CD4-positive, alpha-beta memory T cell (primary cell): Measurements from ENCODE around the gene TMBIM1. TPM values are rescaled to one million over a fixed set of nuclear protein-coding genes. Genes with fewer than 3 reads are reported as not detected.

Experiments used
- CTCF ChIA-PET: fragments of 350-600 bp; sonication (Branson Sonifier 250); formaldehyde crosslinking; loops from one replicate; lab custom pipeline; 2021; ENCODE audit warnings: inconsistent platforms; ENCODE audit not compliant: partially characterized antibody; lab: Charles Lee
- POLR2A ChIA-PET: fragments of 350-600 bp; sonication (Branson Sonifier 250); formaldehyde crosslinking; loops from one replicate; lab custom pipeline; 2021; ENCODE audit not compliant: partially characterized antibody; lab: Charles Lee
- DNase-seq, 5 donors: peaks; one replicate each; pipeline versions ENCODE4 v3.0.0 to v3.0.0-alpha.2; 2020 to 2022; ENCODE audit warnings: mixed read lengths in 1 of 5
- H3K27ac ChIP-seq: one replicate; pipeline ENCODE4 v1.7.0; 2013; ENCODE audit warnings: low read depth, low read length
- H3K27me3 ChIP-seq: 2 replicates; pipeline ENCODE4 v1.7.0; 2013; ENCODE audit warnings: mild to moderate bottlenecking, low read length, moderate library complexity; ENCODE audit not compliant: insufficient read depth
- H3K36me3 ChIP-seq: 2 replicates; pipeline ENCODE4 v1.7.0; 2013; ENCODE audit warnings: mild to moderate bottlenecking, low read length, moderate library complexity; ENCODE audit not compliant: insufficient read depth
- H3K4me1 ChIP-seq: 2 replicates; pipeline ENCODE4 v1.7.0; 2013; ENCODE audit warnings: mild to moderate bottlenecking, low read length, moderate library complexity; ENCODE audit not compliant: insufficient read depth
- H3K4me3 ChIP-seq, 2 donors: one replicate each; pipeline ENCODE4 v1.7.0; 2013; ENCODE audit warnings: low read length in 2 of 2, mild to moderate bottlenecking in 1 of 2
- H3K9me3 ChIP-seq, 2 donors: one replicate each; pipeline ENCODE4 v1.7.0; 2013; ENCODE audit warnings: low read length in 2 of 2, control low read depth in 1 of 2; ENCODE audit not compliant: control insufficient read depth in 1 of 2
- H3K27ac Mint-ChIP-seq, 7 donors: one replicate each; pipeline ENCODE4 v1.8.0; 2020 to 2021; ENCODE audit warnings: mixed read lengths in 7 of 7, mild to moderate bottlenecking in 6 of 7, inconsistent platforms in 3 of 7, moderate library complexity in 3 of 7
- H3K27me3 Mint-ChIP-seq, 2 donors: one replicate each; pipeline ENCODE4 v1.8.0; 2020 to 2021; ENCODE audit warnings: mixed read lengths in 2 of 2
- H3K36me3 Mint-ChIP-seq, 2 donors: one replicate each; pipeline ENCODE4 v1.8.0; 2020 to 2021; ENCODE audit warnings: mixed read lengths in 2 of 2, inconsistent platforms in 1 of 2, mild to moderate bottlenecking in 1 of 2
- H3K4me1 Mint-ChIP-seq, 4 donors: one replicate each; pipeline ENCODE4 v1.8.0; 2020 to 2021; ENCODE audit warnings: mixed read lengths in 4 of 4, mild to moderate bottlenecking in 1 of 4
- H3K4me3 Mint-ChIP-seq, 8 donors: one replicate each; pipeline ENCODE4 v1.8.0; 2020 to 2021; ENCODE audit warnings: mixed read lengths in 8 of 8, mild to moderate bottlenecking in 7 of 8, moderate library complexity in 6 of 8, inconsistent platforms in 3 of 8
- H3K9me3 Mint-ChIP-seq, 8 donors: one replicate each; pipeline ENCODE4 v1.8.0; 2020 to 2021; ENCODE audit warnings: mixed read lengths in 8 of 8, mild to moderate bottlenecking in 5 of 8, inconsistent platforms in 3 of 8, moderate library complexity in 1 of 8
- intact Hi-C: fragments of 100-400 bp; cut with micrococcal nuclease; formaldehyde crosslinking; loops from one replicate; pipeline ENCODE4 v1.15.1; 2023
- polyA plus RNA-seq, 2 donors: library from polyadenylated mRNA; unstranded; fragments of 300-500 nt; fragmentation: Illumina TruSeq; gene quantifications; one replicate each; pipeline ENCODE4 v1.2.3, GENCODE V29; 2021
- total RNA-seq, 2 experiments: library from RNA; stranded (reverse); gene quantifications; one replicate each; pipeline ENCODE4 v1.2.3, GENCODE V29; 2021

The TMBIM1 gene
- total and polyA plus RNA-seq, 4 experiments from 2014 or later = 140 to 220 (median 160) TPM

- Mint-ChIP-seq H3K4me1 (peaks cover 10 to 17% (median 12%) of the 10 kb centered on the region in 4 donors), H3K9me3 (no peaks in the 10 kb centered on the region), H3K36me3 (peaks cover 41 to 84% of the 10 kb centered on the region in 2 donors), H3K27ac (peak overlapping the region in 6 of 7 donors; percentile 12 to 78 (median 58)), H3K4me3 (no peak overlapping the region), H3K27me3 (no peaks in the 10 kb centered on the region)
- no peaks in the 10 kb centered on the region for H3K9me3 ChIP-seq
- H3K4me1 ChIP-seq = peaks cover 9% of the 10 kb centered on the region
- no peak overlapping the region for H3K4me3 ChIP-seq
- CTCF ChIA-PET = interaction anchor here (1.3 to 7.8 kb wide), 4 partner anchors 9 to 76 kb away, joined by 3 to 61 read pairs (median 6); no protein-coding TSS in a partner anchor
- H3K36me3 ChIP-seq = peaks cover 90% of the 10 kb centered on the region
- DNase-seq = no peak
- intact Hi-C loops = no loop called here
- POLR2A ChIA-PET = interaction anchor here (1.0 to 1.4 kb wide), 5 partner anchors 10 to 26 kb away, joined by 3 to 4 read pairs (median 3); partner anchors contain the start of genes AAMP and PNKD
- H3K27ac ChIP-seq = no peak overlapping the region
- no peaks in the 10 kb centered on the region for H3K27me3 ChIP-seq
Measured at GRCh38 chr2:218244204-218244603, 48.1 kb downstream of the TMBIM1 start.

GRCh38 chr2:218238887-218239286 lies 53.4 kb downstream of the TMBIM1 start:
- Mint-ChIP-seq H3K9me3 (no peaks in the 10 kb centered on the region), H3K27me3 (no peaks in the 10 kb centered on the region), H3K4me3 (no peak overlapping the region), H3K36me3 (peaks cover 50 to 89% of the 10 kb centered on the region in 2 donors), H3K27ac (peak overlapping the region in 2 of 7 donors; percentile 37 to 57), H3K4me1 (peaks cover 11 to 21% (median 12%) of the 10 kb centered on the region in 4 donors)
- ChIA-PET POLR2A (interaction anchor here (1.7 kb wide), 1 partner anchor 31 kb away, joined by 4 read pairs; the partner anchor contains the start of genes AAMP and PNKD), CTCF (interaction anchor here (0.9 kb wide), 1 partner anchor 9 kb away, joined by 3 read pairs; no protein-coding TSS in a partner anchor)
- no peak for DNase-seq
- Histone ChIP-seq H3K36me3 (peaks cover 87% of the 10 kb centered on the region), H3K27ac (no peak overlapping the region), H3K4me1 (peaks cover 9% of the 10 kb centered on the region), H3K9me3 (no peaks in the 10 kb centered on the region), H3K4me3 (no peak overlapping the region), H3K27me3 (no peaks in the 10 kb centered on the region)
- intact Hi-C loops = no loop called here

- intact Hi-C loops = no loop called here
- CTCF ChIA-PET = no interaction called here
- H3K4me1 Mint-ChIP-seq = peaks cover 10 to 22% (median 15%) of the 10 kb centered on the region in 4 donors
- H3K27me3 Mint-ChIP-seq = no peaks in the 10 kb centered on the region
- Histone ChIP-seq H3K36me3 (peaks cover 75% of the 10 kb centered on the region), H3K27me3 (no peaks in the 10 kb centered on the region), H3K4me1 (peaks cover 14% of the 10 kb centered on the region), H3K27ac (no peak overlapping the region), H3K9me3 (no peaks in the 10 kb centered on the region), H3K4me3 (no peak overlapping the region)
- DNase-seq = no peak
- no peaks in the 10 kb centered on the region for H3K9me3 Mint-ChIP-seq
- POLR2A ChIA-PET = interaction anchor here (1.0 kb wide), 1 partner anchor 10 kb away, joined by 4 read pairs; no protein-coding TSS in a partner anchor
- peaks cover 56 to 80% of the 10 kb centered on the region in 2 donors for H3K36me3 Mint-ChIP-seq
- H3K4me3 Mint-ChIP-seq = no peak overlapping the region
- H3K27ac Mint-ChIP-seq = peak overlapping the region in 1 of 7 donors; percentile 46
Measured at GRCh38 chr2:218236829-218237228, 55.5 kb downstream of the TMBIM1 start.

- Histone ChIP-seq H3K4me1 (peaks cover 25% of the 10 kb centered on the region), H3K4me3 (no peak overlapping the region), H3K27me3 (no peaks in the 10 kb centered on the region), H3K9me3 (no peaks in the 10 kb centered on the region), H3K27ac (no peak overlapping the region), H3K36me3 (peaks cover 77% of the 10 kb centered on the region)
- no peak for DNase-seq
- Mint-ChIP-seq H3K4me1 (peaks cover 20 to 32% (median 25%) of the 10 kb centered on the region in 4 donors), H3K4me3 (no peak overlapping the region), H3K9me3 (no peaks in the 10 kb centered on the region), H3K27ac (peak overlapping the region in 4 of 7 donors; percentile 22 to 68 (median 48)), H3K36me3 (peaks cover 65 to 80% of the 10 kb centered on the region in 2 donors), H3K27me3 (no peaks in the 10 kb centered on the region)
- ChIA-PET CTCF (interaction anchor here (1.2 to 1.5 kb wide), 2 partner anchors 9 to 22 kb away, joined by 3 to 4 read pairs; no protein-coding TSS in a partner anchor), POLR2A (interaction anchor here (0.6 to 2.6 kb wide), 4 partner anchors 11 to 26 kb away, joined by 3 to 11 read pairs (median 6); partner anchors contain the start of gene ARPC2)
- intact Hi-C loops = no loop called here
Measured at GRCh38 chr2:218235017-218235416, 57.3 kb downstream of the TMBIM1 start.

GRCh38 chr2:218234521-218234920 lies 57.8 kb downstream of the TMBIM1 start:
- Histone ChIP-seq H3K27me3 (no peaks in the 10 kb centered on the region), H3K4me3 (no peak overlapping the region), H3K4me1 (peaks cover 30% of the 10 kb centered on the region), H3K9me3 (no peaks in the 10 kb centered on the region), H3K36me3 (peaks cover 75% of the 10 kb centered on the region), H3K27ac (no peak overlapping the region)
- Mint-ChIP-seq H3K27me3 (no peaks in the 10 kb centered on the region), H3K9me3 (no peaks in the 10 kb centered on the region), H3K4me3 (no peak overlapping the region), H3K36me3 (peaks cover 64 to 82% of the 10 kb centered on the region in 2 donors), H3K4me1 (peaks cover 22 to 36% (median 27%) of the 10 kb centered on the region in 4 donors), H3K27ac (peak overlapping the region in 3 of 7 donors; percentile 48 to 79 (median 68))
- CTCF ChIA-PET = interaction anchor here (1.2 to 1.5 kb wide), 2 partner anchors 10 to 23 kb away, joined by 3 to 4 read pairs; no protein-coding TSS in a partner anchor
- POLR2A ChIA-PET = interaction anchor here (1.1 to 2.6 kb wide), 3 partner anchors 14 to 25 kb away, joined by 3 to 11 read pairs (median 8); partner anchors contain the start of gene ARPC2
- intact Hi-C loops = no loop called here
- DNase-seq = no peak

- no peak overlapping the region for H3K4me3 Mint-ChIP-seq
- H3K27ac Mint-ChIP-seq = peak overlapping the region in 4 of 7 donors; percentile 6 to 73 (median 42)
- ChIA-PET CTCF (interaction anchor here (0.6 to 7.8 kb wide), 5 partner anchors 15 to 339 kb away, joined by 3 to 67 read pairs (median 4); partner anchors contain the start of gene ARPC2), POLR2A (interaction anchor here (0.7 to 2.3 kb wide), 4 partner anchors 13 to 41 kb away, joined by 3 to 11 read pairs (median 4); no protein-coding TSS in a partner anchor)
- H3K4me3 ChIP-seq = no peak overlapping the region
- peaks cover 69% of the 10 kb centered on the region for H3K36me3 ChIP-seq
- intact Hi-C loops = no loop called here
- no peaks in the 10 kb centered on the region for H3K9me3 ChIP-seq
- H3K27me3 Mint-ChIP-seq = no peaks in the 10 kb centered on the region
- no peaks in the 10 kb centered on the region for H3K9me3 Mint-ChIP-seq
- peaks cover 40% of the 10 kb centered on the region for H3K4me1 ChIP-seq
- peaks cover 63 to 82% of the 10 kb centered on the region in 2 donors for H3K36me3 Mint-ChIP-seq
- peaks cover 26 to 46% (median 35%) of the 10 kb centered on the region in 4 donors for H3K4me1 Mint-ChIP-seq
- no peaks in the 10 kb centered on the region for H3K27me3 ChIP-seq
- no peak for DNase-seq
- no peak overlapping the region for H3K27ac ChIP-seq
Measured at GRCh38 chr2:218233543-218233942, 58.8 kb downstream of the TMBIM1 start.

GRCh38 chr2:218230882-218231281 lies 61.4 kb downstream of the TMBIM1 start:
- Histone ChIP-seq H3K27me3 (no peaks in the 10 kb centered on the region), H3K9me3 (no peaks in the 10 kb centered on the region), H3K4me1 (peaks cover 64% of the 10 kb centered on the region), H3K4me3 (no peak overlapping the region), H3K27ac (peak overlapping the region; percentile 35), H3K36me3 (peaks cover 58% of the 10 kb centered on the region)
- Mint-ChIP-seq H3K27ac (peak overlapping the region; percentile 84 to 93 (median 90)), H3K9me3 (no peaks in the 10 kb centered on the region), H3K36me3 (peaks cover 64 to 80% of the 10 kb centered on the region in 2 donors), H3K4me1 (peaks cover 35 to 69% (median 54%) of the 10 kb centered on the region in 4 donors), H3K4me3 (peak overlapping the region; percentile 46 to 78 (median 66)), H3K27me3 (no peaks in the 10 kb centered on the region)
- intact Hi-C loops = no loop called here
- DNase-seq = peak in 4 of 5 donors; percentile 33 to 45 (median 39)
- ChIA-PET CTCF (interaction anchor here (0.7 to 7.8 kb wide), 10 partner anchors 12 to 63 kb away, joined by 3 to 67 read pairs (median 3); partner anchors contain the start of gene ARPC2), POLR2A (interaction anchor here (0.7 to 7.9 kb wide), 5 partner anchors 12 to 165 kb away, joined by 3 to 144 read pairs (median 4); partner anchors contain the start of gene ARPC2)
